ENCODE measurements around the gene ASPHD2.

ASPHD2 gene

DNA sequence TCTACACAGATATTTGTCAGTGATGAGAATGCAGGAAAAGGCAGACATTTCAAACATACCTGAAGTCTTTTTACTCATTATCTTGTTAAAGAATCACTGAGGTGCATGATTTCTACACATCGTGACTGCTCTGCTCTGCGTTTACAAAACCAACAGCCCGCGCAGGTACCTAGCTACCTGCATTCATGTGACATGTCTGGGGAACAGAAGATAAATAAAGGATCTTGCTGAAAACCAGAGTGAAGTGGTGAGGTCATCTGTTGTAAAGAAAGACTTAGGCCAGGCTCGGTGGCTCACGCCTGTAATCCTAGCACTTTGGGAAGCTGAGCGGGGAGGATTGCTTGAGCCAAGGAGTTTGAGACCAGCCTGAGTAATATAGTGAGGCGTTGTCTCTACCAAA, 15.7 kb downstream of the ASPHD2 start:
- TF ChIP-seq, protein P1, sequence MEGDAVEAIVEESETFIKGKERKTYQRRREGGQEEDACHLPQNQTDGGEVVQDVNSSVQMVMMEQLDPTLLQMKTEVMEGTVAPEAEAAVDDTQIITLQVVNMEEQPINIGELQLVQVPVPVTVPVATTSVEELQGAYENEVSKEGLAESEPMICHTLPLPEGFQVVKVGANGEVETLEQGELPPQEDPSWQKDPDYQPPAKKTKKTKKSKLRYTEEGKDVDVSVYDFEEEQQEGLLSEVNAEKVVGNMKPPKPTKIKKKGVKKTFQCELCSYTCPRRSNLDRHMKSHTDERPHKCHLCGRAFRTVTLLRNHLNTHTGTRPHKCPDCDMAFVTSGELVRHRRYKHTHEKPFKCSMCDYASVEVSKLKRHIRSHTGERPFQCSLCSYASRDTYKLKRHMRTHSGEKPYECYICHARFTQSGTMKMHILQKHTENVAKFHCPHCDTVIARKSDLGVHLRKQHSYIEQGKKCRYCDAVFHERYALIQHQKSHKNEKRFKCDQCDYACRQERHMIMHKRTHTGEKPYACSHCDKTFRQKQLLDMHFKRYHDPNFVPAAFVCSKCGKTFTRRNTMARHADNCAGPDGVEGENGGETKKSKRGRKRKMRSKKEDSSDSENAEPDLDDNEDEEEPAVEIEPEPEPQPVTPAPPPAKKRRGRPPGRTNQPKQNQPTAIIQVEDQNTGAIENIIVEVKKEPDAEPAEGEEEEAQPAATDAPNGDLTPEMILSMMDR (IDR thresholded peaks at IDR 0.05; ENCODE audit: low read depth, low read length, missing control alignments), result no peak
- no peak for DNase-seq (ENCODE audit: low read depth)
- H3K4me3 ChIP-seq (ENCODE audit: low read depth, low read length), result no peak overlapping the region
- in situ Hi-C loops (cut with HindIII; ENCODE audit: low sequenced_read_pairs), result no loop called here

DNA sequence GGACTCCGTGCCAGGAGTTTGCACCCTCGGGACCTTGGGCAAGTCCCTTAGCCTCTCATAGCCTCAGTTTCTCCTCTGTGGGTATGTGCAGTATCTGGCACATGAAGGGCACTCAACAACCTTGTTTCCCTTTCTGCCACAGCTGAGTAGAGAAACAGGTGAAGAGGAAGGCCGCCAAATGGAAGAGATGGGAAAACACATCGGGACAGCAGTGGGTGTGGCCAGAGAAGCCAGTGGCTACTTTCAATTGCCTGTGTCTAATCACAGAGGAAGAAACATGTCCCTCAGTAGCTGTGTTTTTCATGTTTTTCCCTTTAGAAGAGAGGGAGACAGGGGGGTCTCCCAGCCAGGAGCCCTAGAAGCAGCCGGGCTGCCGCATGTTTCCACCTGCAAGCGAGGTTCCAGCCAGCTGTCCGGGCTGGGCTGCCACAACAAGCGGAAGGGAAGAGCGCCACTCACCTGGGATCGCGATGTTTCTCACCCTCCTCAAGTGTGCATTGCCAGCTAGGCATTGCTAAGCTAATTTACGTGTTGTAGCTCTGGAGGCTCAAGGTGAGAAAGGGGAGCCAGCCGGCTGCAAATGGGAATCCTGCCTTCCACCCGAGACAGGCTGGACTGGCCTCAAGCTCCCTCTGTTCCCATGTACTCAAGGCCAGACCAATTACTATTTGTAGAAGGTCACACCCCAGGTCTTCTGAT, 16.7 kb downstream of the ASPHD2 start:
- TF ChIP-seq, protein P1 (IDR thresholded peaks at IDR 0.05; ENCODE audit: low read depth, low read length, missing control alignments), result no peak
- no peak overlapping the region for H3K4me3 ChIP-seq (ENCODE audit: low read depth, low read length)
- in situ Hi-C loops (cut with HindIII; ENCODE audit: low sequenced_read_pairs), result no loop called here
- DNase-seq (ENCODE audit: low read depth), result no peak

DNA sequence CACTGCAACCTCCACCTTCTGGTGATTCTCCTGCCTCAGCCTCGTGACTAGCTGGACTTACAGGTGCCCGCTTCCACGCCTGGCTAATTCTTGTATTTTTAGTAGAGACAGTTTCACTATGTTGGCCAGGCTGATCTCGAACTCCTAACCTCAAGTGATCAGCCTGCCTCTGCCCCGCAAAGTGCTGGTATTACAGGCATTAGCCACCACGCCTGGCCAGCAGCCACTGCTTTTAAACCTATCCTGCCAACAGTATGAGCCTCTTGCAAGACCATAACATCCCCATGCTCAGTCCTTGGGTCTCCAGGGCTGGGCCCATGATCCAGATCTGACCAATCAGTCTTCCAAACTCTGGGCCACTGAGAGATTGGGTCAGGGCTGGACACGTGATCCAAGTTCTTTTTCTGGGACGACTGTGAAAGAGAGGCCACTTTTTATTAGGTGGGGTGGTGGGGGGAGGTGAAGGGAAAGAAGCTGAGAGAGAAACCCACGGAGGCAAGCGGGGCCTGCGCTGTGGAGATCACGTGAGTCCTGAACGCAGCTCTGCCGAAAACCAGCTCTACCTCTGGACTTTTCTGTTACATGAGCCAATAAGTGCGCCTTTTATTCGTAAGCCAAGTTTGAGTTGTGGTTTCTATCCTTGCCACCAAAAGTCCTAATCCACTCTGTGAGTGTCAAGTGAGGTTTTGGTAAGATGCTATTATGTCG, 17.9 kb downstream of the ASPHD2 start:
- TF ChIP-seq, protein P1 (IDR thresholded peaks at IDR 0.05; ENCODE audit: low read depth, low read length, missing control alignments), result no peak
- DNase-seq (ENCODE audit: low read depth), result no peak
- in situ Hi-C loops (cut with HindIII; ENCODE audit: low sequenced_read_pairs), result no loop called here
- H3K4me3 ChIP-seq (ENCODE audit: low read depth, low read length), result no peak overlapping the region

DNA sequence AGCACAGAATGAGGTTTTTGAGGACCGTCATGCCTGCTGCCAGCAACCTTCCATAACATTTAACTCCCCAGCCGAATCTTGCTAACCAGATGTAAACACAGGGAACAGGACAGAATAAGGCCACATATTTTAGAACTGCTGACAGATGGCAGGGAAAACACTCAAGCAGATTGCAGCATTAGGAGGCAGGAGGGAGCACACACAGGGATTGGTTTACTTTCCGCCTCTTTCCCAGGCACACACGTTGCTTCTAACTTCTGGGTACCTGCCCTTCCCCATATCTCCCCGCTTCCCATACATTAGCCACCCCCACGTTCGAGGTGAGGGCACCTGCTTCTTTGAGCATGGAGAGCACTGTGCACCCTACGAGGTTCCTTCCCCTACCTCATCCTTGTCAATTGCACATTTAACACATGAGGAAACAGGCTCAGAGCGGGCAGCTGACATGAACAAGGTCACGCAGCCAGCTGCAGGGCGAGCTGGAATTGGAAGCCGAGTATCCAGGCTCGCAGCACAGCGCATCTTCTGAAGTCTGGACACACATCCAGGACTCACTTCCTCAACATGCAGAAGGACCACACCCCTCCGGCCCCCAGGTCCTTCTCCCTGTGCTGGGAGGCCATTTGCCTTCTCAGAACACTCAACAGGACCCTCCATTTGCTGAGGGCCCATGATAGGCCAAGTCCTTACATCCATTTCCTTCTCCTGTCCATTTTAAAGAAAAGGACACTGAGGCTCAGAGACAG, 18.7 kb downstream of the ASPHD2 start:
- DNase-seq (ENCODE audit: low read depth), result no peak
- in situ Hi-C loops (cut with HindIII; ENCODE audit: low sequenced_read_pairs), result no loop called here
- no peak overlapping the region for H3K4me3 ChIP-seq (ENCODE audit: low read depth, low read length)
- TF ChIP-seq, protein P1 (IDR thresholded peaks at IDR 0.05; ENCODE audit: low read depth, low read length, missing control alignments), result no peak

DNA sequence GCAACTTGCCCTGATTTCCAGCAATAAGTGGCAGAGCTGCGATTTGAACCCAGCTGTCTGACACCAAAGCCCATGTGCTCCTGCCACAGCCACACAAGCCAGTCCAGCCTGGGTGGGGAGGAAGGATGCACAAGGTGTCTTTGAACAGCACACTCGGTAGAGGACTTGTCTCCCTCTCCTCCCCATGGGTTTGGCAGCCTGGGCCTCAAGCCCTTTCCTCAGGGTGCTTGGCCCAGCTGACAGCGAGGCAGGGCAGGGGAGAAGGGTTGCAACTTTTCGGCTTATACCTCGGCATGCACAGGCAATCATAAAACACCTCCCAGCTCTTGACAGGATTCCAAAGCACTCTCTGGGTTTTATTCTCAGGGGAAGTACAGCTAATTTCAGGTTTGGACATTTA, 19.3 kb downstream of the ASPHD2 start:
- in situ Hi-C loops (cut with HindIII; ENCODE audit: low sequenced_read_pairs), result no loop called here

DNA sequence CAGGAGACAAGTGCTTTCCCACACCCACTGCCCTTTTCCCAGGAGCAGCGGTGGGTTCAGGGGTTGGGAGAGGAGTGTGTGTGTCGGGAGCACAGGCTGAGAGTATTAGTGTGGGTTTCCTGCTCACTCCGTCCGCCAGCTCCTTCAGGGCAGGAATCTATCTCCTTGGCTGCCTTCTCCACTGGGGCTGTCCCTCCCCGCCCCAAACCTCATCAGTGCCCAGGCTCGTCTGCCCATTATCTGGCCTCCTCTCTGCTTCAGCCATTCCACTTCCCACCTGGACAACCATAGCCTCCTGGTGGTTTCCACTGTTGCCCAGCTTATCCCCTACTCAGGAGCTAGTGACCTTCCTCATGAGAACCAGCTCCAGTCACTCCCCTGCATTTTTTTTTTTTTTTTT, 19.9 kb downstream of the ASPHD2 start:
- no peak for DNase-seq (ENCODE audit: low read depth)
- TF ChIP-seq, protein P1 (IDR thresholded peaks at IDR 0.05; ENCODE audit: low read depth, low read length, missing control alignments), result no peak
- no peak overlapping the region for H3K4me3 ChIP-seq (ENCODE audit: low read depth, low read length)
- in situ Hi-C loops (cut with HindIII; ENCODE audit: low sequenced_read_pairs), result no loop called here

More for the DNA sequence above, 19.3 kb downstream of the ASPHD2 start:
- no peak overlapping the region for H3K4me3 ChIP-seq (ENCODE audit: low read depth, low read length)
- TF ChIP-seq, protein P1 (IDR thresholded peaks at IDR 0.05; ENCODE audit: low read depth, low read length, missing control alignments), result no peak
- no peak for DNase-seq (ENCODE audit: low read depth)

Data from astrocyte of the cerebellum (primary cell).